Measurements from ENCODE around the gene LMO4. TPM values are rescaled to one million over a fixed set of nuclear protein-coding genes. Genes with fewer than 3 reads are reported as not detected.

Gene LMO4
- total and polyA plus RNA-seq, 2 experiments from 2014 or later: 35.6 to 96.2 TPM

DNA sequence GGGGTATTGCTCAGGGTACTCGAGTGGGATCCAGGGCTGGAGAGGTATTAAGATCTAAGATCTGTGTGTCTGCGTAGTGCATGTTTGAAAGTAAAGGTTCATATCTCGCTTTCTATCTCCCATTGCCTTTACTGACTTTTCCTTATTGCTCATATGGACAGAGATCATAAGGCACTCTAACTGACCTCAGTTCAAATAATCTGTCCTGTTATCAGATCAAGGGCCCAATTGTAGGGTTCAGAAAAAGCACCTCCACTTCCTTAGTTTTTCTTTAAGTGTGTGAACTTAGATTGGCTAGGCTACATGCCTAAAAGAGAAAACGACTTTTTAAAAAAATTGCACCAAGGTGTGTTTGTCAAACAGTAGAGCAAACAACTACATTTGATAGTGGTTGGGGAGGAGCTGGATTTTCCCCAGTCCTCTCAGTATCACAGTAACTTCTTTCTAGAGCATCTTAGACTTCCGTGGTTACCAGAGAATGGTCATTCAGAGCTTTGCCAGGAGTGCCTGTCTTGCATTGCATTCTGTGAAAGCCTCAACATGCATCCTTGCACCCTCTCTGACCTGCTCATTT, 57.6 kb downstream of the LMO4 start:
- no peaks in the 10 kb centered on the region for H3K4me1 ChIP-seq (ENCODE audit: insufficient read depth)
- no peak for DNase-seq (ENCODE audit: low spot score)
- TF ChIP-seq, protein P1, sequence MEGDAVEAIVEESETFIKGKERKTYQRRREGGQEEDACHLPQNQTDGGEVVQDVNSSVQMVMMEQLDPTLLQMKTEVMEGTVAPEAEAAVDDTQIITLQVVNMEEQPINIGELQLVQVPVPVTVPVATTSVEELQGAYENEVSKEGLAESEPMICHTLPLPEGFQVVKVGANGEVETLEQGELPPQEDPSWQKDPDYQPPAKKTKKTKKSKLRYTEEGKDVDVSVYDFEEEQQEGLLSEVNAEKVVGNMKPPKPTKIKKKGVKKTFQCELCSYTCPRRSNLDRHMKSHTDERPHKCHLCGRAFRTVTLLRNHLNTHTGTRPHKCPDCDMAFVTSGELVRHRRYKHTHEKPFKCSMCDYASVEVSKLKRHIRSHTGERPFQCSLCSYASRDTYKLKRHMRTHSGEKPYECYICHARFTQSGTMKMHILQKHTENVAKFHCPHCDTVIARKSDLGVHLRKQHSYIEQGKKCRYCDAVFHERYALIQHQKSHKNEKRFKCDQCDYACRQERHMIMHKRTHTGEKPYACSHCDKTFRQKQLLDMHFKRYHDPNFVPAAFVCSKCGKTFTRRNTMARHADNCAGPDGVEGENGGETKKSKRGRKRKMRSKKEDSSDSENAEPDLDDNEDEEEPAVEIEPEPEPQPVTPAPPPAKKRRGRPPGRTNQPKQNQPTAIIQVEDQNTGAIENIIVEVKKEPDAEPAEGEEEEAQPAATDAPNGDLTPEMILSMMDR (conservative IDR thresholded peaks at IDR 0.05; ENCODE audit: low read depth in 2 of 2): no peak
- Mint-ChIP-seq H3K4me3 (no peak overlapping the region), H3K36me3 (ENCODE audit: low read depth) (no peaks in the 10 kb centered on the region; the same call in 2 of the 3 replicates), H3K4me1 (no peaks in the 10 kb centered on the region), H3K27me3 (ENCODE audit: insufficient read depth, low read depth, poor library complexity) (no peaks in the 10 kb centered on the region), H3K27ac (no peak overlapping the region), H3K9me3 (no peaks in the 10 kb centered on the region; the same call in 2 of the 3 replicates)
- H4K20me1 ChIP-seq (replicated peaks; ENCODE audit: insufficient read depth): no peaks in the 10 kb centered on the region
- H3K4me3 ChIP-seq: no peak overlapping the region
- no peaks in the 10 kb centered on the region for H3K79me2 ChIP-seq (replicated peaks; ENCODE audit: insufficient read depth)
- no peaks in the 10 kb centered on the region for H3K9me2 ChIP-seq (ENCODE audit: insufficient read depth)
- H3K27me3 ChIP-seq (ENCODE audit: insufficient read depth): no peaks in the 10 kb centered on the region
- H3K36me3 ChIP-seq (ENCODE audit: insufficient read depth): no peaks in the 10 kb centered on the region
- no peak for ATAC-seq
- H3K4me2 ChIP-seq: no peak overlapping the region
- no peak overlapping the region for H3K27ac ChIP-seq (ENCODE audit: low read depth)
- H3F3A ChIP-seq (replicated peaks; ENCODE audit: low read depth): no peaks in the 10 kb centered on the region
- H2AFZ ChIP-seq: no peak overlapping the region

DNA sequence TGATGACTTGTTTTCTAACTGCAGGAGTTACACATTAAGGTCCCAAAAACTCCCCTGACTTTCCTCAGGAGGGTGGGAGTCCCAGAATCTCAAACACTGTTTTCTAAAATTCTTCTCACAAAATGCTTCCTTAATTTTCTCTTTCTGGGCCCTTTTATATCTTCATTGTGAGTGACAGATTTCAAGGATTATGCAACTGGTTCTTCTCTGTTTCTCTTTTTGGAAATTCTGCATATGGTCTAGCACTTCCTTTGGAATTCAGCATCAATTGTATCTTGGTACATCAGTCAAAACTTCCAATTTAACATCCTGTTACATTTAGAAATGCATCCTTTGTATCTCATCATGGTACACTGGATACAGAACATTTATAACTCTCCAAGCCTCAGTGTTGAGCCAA, 59.7 kb downstream of the LMO4 start:
- Histone ChIP-seq H3K27me3 (ENCODE audit: insufficient read depth) (no peaks in the 10 kb centered on the region), H4K20me1 (replicated peaks; ENCODE audit: insufficient read depth) (no peaks in the 10 kb centered on the region), H3F3A (replicated peaks; ENCODE audit: low read depth) (no peaks in the 10 kb centered on the region), H3K36me3 (ENCODE audit: insufficient read depth) (no peaks in the 10 kb centered on the region), H2AFZ (no peak overlapping the region), H3K4me3 (no peak overlapping the region), H3K9me2 (ENCODE audit: insufficient read depth) (no peaks in the 10 kb centered on the region), H3K4me2 (no peak overlapping the region), H3K27ac (ENCODE audit: low read depth) (no peak overlapping the region), H3K79me2 (replicated peaks; ENCODE audit: insufficient read depth) (no peaks in the 10 kb centered on the region), H3K4me1 (ENCODE audit: insufficient read depth) (no peaks in the 10 kb centered on the region)
- ATAC-seq (no peak), DNase-seq (ENCODE audit: low spot score) (no peak)
- H3K9me3 Mint-ChIP-seq: no peaks in the 10 kb centered on the region; the same call in 2 of the 3 replicates
- no peak overlapping the region for H3K27ac Mint-ChIP-seq
- no peaks in the 10 kb centered on the region; the same call in 2 of the 3 replicates for H3K36me3 Mint-ChIP-seq (ENCODE audit: low read depth)
- TF ChIP-seq, protein P2, sequence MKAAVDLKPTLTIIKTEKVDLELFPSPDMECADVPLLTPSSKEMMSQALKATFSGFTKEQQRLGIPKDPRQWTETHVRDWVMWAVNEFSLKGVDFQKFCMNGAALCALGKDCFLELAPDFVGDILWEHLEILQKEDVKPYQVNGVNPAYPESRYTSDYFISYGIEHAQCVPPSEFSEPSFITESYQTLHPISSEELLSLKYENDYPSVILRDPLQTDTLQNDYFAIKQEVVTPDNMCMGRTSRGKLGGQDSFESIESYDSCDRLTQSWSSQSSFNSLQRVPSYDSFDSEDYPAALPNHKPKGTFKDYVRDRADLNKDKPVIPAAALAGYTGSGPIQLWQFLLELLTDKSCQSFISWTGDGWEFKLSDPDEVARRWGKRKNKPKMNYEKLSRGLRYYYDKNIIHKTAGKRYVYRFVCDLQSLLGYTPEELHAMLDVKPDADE (IDR thresholded peaks at IDR 0.05): no peak
- no peak for TF ChIP-seq CREB1 (CRISPR knock-in tag; IDR thresholded peaks at IDR 0.05; ENCODE audit: low read depth)
- TF ChIP-seq, protein P1 (conservative IDR thresholded peaks at IDR 0.05; ENCODE audit: low read depth in 2 of 2): no peak
- H3K4me3 Mint-ChIP-seq: no peak overlapping the region
- H3K27me3 Mint-ChIP-seq (ENCODE audit: insufficient read depth, low read depth, poor library complexity): no peaks in the 10 kb centered on the region
- no peaks in the 10 kb centered on the region for H3K4me1 Mint-ChIP-seq

DNA sequence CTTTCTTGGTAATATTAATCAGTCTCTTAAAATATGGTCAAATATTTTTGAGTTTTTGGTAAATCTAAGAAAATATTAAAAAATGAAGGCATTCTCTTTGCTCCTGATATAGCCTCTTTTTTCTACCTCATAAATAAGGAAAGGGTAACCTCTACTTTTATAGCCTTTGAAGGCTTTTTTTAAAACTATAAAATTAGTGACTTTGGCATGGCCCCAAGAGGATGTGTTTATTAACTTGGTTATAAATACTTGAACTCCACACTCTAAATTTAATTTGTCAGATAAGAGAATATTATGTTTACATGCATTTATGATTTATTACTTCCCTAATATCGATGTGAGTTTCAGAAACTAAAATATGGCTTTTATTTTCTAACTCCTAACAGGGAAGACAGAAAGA, 60.3 kb downstream of the LMO4 start:
- ATAC-seq: no peak
- no peaks in the 10 kb centered on the region for H3K27me3 ChIP-seq (ENCODE audit: insufficient read depth)
- no peak overlapping the region for H3K4me3 ChIP-seq
- H3K36me3 Mint-ChIP-seq (ENCODE audit: low read depth): no peaks in the 10 kb centered on the region; the same call in 2 of the 3 replicates
- no peak overlapping the region for H3K4me3 Mint-ChIP-seq
- H3F3A ChIP-seq (replicated peaks; ENCODE audit: low read depth): no peaks in the 10 kb centered on the region
- H3K9me3 Mint-ChIP-seq: no peaks in the 10 kb centered on the region; the same call in 2 of the 3 replicates
- H2AFZ ChIP-seq: no peak overlapping the region
- H3K79me2 ChIP-seq (replicated peaks; ENCODE audit: insufficient read depth): no peaks in the 10 kb centered on the region
- H3K4me2 ChIP-seq: no peak overlapping the region
- H3K27ac Mint-ChIP-seq: no peak overlapping the region
- no peaks in the 10 kb centered on the region for H4K20me1 ChIP-seq (replicated peaks; ENCODE audit: insufficient read depth)
- no peak overlapping the region for H3K27ac ChIP-seq (ENCODE audit: low read depth)
- H3K9me2 ChIP-seq (ENCODE audit: insufficient read depth): no peaks in the 10 kb centered on the region
- H3K36me3 ChIP-seq (ENCODE audit: insufficient read depth): no peaks in the 10 kb centered on the region
- no peaks in the 10 kb centered on the region for H3K4me1 Mint-ChIP-seq
- H3K27me3 Mint-ChIP-seq (ENCODE audit: insufficient read depth, low read depth, poor library complexity): no peaks in the 10 kb centered on the region
- no peak for DNase-seq (ENCODE audit: low spot score)
- no peaks in the 10 kb centered on the region for H3K4me1 ChIP-seq (ENCODE audit: insufficient read depth)
- TF ChIP-seq EZH2phosphoT487 (IDR thresholded peaks at IDR 0.05; ENCODE audit: unreplicated experiment): no peak
- TF ChIP-seq, protein P3, sequence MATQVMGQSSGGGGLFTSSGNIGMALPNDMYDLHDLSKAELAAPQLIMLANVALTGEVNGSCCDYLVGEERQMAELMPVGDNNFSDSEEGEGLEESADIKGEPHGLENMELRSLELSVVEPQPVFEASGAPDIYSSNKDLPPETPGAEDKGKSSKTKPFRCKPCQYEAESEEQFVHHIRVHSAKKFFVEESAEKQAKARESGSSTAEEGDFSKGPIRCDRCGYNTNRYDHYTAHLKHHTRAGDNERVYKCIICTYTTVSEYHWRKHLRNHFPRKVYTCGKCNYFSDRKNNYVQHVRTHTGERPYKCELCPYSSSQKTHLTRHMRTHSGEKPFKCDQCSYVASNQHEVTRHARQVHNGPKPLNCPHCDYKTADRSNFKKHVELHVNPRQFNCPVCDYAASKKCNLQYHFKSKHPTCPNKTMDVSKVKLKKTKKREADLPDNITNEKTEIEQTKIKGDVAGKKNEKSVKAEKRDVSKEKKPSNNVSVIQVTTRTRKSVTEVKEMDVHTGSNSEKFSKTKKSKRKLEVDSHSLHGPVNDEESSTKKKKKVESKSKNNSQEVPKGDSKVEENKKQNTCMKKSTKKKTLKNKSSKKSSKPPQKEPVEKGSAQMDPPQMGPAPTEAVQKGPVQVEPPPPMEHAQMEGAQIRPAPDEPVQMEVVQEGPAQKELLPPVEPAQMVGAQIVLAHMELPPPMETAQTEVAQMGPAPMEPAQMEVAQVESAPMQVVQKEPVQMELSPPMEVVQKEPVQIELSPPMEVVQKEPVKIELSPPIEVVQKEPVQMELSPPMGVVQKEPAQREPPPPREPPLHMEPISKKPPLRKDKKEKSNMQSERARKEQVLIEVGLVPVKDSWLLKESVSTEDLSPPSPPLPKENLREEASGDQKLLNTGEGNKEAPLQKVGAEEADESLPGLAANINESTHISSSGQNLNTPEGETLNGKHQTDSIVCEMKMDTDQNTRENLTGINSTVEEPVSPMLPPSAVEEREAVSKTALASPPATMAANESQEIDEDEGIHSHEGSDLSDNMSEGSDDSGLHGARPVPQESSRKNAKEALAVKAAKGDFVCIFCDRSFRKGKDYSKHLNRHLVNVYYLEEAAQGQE (IDR thresholded peaks at IDR 0.05; ENCODE audit: unreplicated experiment): no peak
- TF ChIP-seq EZH2 (IDR thresholded peaks at IDR 0.05; ENCODE audit: low read depth, unreplicated experiment): no peak
- TF ChIP-seq ZNF114 (CRISPR knock-in tag; IDR thresholded peaks at IDR 0.05): no peak
- TF ChIP-seq, protein P1 (conservative IDR thresholded peaks at IDR 0.05; ENCODE audit: low read depth in 2 of 2): no peak

All from GM23338 (cell line).